Subcutaneous adipose tissue (tissue), 4 donors: ENCODE data around the gene UMODL1. TPM values are rescaled to one million over a fixed set of nuclear protein-coding genes. Genes with fewer than 3 reads are reported as not detected.

Source experiments
- CTCF ChIP-seq: fragments of 450-650 bp; IDR thresholded peaks from one replicate; pipeline ENCODE4 v1.5.1; 2016; ENCODE audit warnings: low read depth, mild to moderate bottlenecking, control low read depth, antibody characterized with exemption, moderate library complexity
- total RNA-seq, 4 donors: library from RNA; depleted of rRNA; stranded (reverse); fragments of >200 nt; gene quantifications; one replicate each; pipeline ENCODE4 v1.1.0, GENCODE V29; 2016

The UMODL1 gene
- total RNA-seq, 4 donors from 2014 or later = 0.17 to 0.19 TPM; not detected in 2

- no peak for TF ChIP-seq CTCF
Measured at GRCh38 chr21:42133131-42133530, 62.0 kb downstream of the UMODL1 start.

- TF ChIP-seq CTCF = no peak
Measured at GRCh38 chr21:42135386-42136052, 64.4 kb downstream of the UMODL1 start.

GRCh38 chr21:42137191-42137904 lies 66.2 kb downstream of the UMODL1 start:
- TF ChIP-seq CTCF = no peak

- TF ChIP-seq CTCF = no peak
Measured at GRCh38 chr21:42140196-42140934, 69.2 kb downstream of the UMODL1 start.

- no peak for TF ChIP-seq CTCF
Measured at GRCh38 chr21:42141643-42142042, 70.5 kb downstream of the UMODL1 start.

GRCh38 chr21:42142141-42142540 lies 71.0 kb downstream of the UMODL1 start:
- TF ChIP-seq CTCF = no peak

- TF ChIP-seq CTCF = no peak
Measured at GRCh38 chr21:42142627-42143026, 71.5 kb downstream of the UMODL1 start.
